GM12878 (cell line): ENCODE results near the gene NPW.

Source experiments
- ATF7 ChIP-seq: fragments of 450-650 bp; IDR thresholded peaks from 2 replicates; pipeline ENCODE4 v1.6.1; 2016; ENCODE audit warnings: low read depth, mild to moderate bottlenecking
- CHD4 ChIP-seq: fragments of 200-600 bp; sonication (generic); IDR thresholded peaks from 2 replicates; pipeline ENCODE4 v1.6.1; 2016; ENCODE audit warnings: mild to moderate bottlenecking
- EP300 ChIP-seq, 2 experiments: fragments of 150-350 bp in 1 of 2; IDR thresholded peaks; 2 replicates each; pipeline ENCODE4 v1.6.1; 2011 to 2012; ENCODE audit warnings: low read depth in 2 of 2, low read length in 2 of 2, borderline replicate concordance in 1 of 2, improper control_type of control experiment in 1 of 2, inconsistent platforms in 1 of 2; ENCODE audit not compliant: control insufficient read depth in 1 of 2
- EZH2 ChIP-seq: IDR thresholded peaks from 2 replicates; pipeline ENCODE4 v1.6.1; 2012; ENCODE audit warnings: low read depth, mild to moderate bottlenecking, control low read depth, inconsistent platforms, low read length, borderline replicate concordance; ENCODE audit not compliant: control insufficient read depth
- MTA3 ChIP-seq: IDR thresholded peaks from 2 replicates; pipeline ENCODE4 v1.6.1; 2012; ENCODE audit warnings: low read length, inconsistent platforms, borderline replicate concordance
- MXI1 ChIP-seq: fragments of 150-350 bp; IDR thresholded peaks from 2 replicates; pipeline ENCODE4 v1.6.1; 2011; ENCODE audit warnings: low read depth, mild to moderate bottlenecking, inconsistent platforms, low read length, improper control_type of control experiment
- NFIC ChIP-seq: IDR thresholded peaks from 2 replicates; pipeline ENCODE4 v1.6.1; 2012; ENCODE audit warnings: low read depth, mild to moderate bottlenecking, inconsistent platforms, low read length, moderate library complexity
- RAD21 ChIP-seq: IDR thresholded peaks from 2 replicates; pipeline ENCODE4 v1.6.1; 2011; ENCODE audit warnings: mild to moderate bottlenecking, low read depth, low read length, moderate library complexity; ENCODE audit not compliant: insufficient read depth
- RAD51 ChIP-seq: fragments of 450-650 bp; IDR thresholded peaks from 2 replicates; pipeline ENCODE4 v1.6.1; 2016; ENCODE audit warnings: moderate library complexity, mild to moderate bottlenecking, inconsistent platforms
- TAF1 ChIP-seq: IDR thresholded peaks from 2 replicates; pipeline ENCODE4 v1.6.1; 2011; ENCODE audit warnings: mild to moderate bottlenecking, low read depth, low read length, borderline replicate concordance
- TBL1XR1 ChIP-seq: IDR thresholded peaks from 2 replicates; pipeline ENCODE4 v1.6.1; 2012; ENCODE audit warnings: low read depth, low read length, improper control_type of control experiment
- ZSCAN29 ChIP-seq: fragments of 450-650 bp; IDR thresholded peaks from 2 replicates; pipeline ENCODE4 v1.6.1; 2017; ENCODE audit warnings: mild to moderate bottlenecking, moderate library complexity
- TF ChIP-seq, protein P1 (sequence below): IDR thresholded peaks from 2 replicates; pipeline ENCODE4 v1.6.1; 2012; ENCODE audit warnings: low read depth, low read length, improper control_type of control experiment
- TF ChIP-seq, protein P2 (sequence below), 3 experiments: IDR thresholded peaks in 2 of 3; conservative IDR thresholded peaks in 1 of 3; 2 replicates each; pipeline ENCODE4 v1.5.1; 2011; ENCODE audit warnings: low read depth in 3 of 3, low read length in 3 of 3, mild to moderate bottlenecking in 3 of 3, control low read depth in 2 of 3, moderate library complexity in 2 of 3, inconsistent platforms in 1 of 3, mixed read lengths in 1 of 3; ENCODE audit not compliant: control insufficient read depth in 2 of 3, insufficient read depth in 1 of 3; ENCODE audit errors: extremely low read depth in 1 of 3

DNA sequence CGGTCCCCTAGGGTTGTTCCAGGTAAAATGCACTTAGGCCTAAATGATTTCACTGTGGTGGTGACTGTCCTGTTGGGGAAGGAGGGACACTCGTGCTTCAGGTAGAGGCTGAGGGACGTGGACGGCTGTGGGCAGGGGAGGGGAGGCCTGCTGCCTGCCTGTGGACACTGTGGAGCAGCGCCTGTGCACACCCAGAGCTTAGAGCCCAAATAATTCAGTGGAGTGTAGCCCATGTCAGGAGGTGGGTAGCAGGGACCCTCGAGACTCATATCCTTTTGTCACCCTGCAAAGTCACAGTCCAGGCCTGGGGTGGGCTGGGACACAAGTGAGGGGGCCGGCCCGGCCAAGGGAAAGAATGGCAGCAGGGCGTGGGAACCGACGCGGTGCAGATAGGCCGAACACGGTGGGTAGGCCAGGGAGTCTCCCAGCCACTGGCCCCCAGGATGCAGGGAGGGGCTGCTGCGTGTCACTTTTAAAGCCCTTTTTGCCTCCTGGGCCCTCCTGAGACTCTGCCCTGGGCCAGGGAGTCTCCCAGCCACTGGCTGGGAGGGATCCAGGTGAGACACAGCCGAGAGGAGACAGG, 6.4 kb downstream of the NPW start:
- TF ChIP-seq RAD21 (no peak), TBL1XR1 (no peak), ZSCAN29 (no peak), TAF1 (no peak), RAD51 (no peak), ATF7 (no peak), MXI1 (no peak), NFIC (no peak), EZH2 (no peak), EP300 (IDR thresholded peaks at IDR 0.05; ENCODE audit: borderline replicate concordance in 1 of 2, control insufficient read depth in 1 of 2, low read depth in 2 of 2, low read length in 2 of 2) (no peak), CHD4 (no peak), MTA3 (no peak)
- TF ChIP-seq, protein P1, sequence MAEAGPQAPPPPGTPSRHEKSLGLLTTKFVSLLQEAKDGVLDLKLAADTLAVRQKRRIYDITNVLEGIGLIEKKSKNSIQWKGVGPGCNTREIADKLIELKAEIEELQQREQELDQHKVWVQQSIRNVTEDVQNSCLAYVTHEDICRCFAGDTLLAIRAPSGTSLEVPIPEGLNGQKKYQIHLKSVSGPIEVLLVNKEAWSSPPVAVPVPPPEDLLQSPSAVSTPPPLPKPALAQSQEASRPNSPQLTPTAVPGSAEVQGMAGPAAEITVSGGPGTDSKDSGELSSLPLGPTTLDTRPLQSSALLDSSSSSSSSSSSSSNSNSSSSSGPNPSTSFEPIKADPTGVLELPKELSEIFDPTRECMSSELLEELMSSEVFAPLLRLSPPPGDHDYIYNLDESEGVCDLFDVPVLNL = no peak
- TF ChIP-seq, protein P2, sequence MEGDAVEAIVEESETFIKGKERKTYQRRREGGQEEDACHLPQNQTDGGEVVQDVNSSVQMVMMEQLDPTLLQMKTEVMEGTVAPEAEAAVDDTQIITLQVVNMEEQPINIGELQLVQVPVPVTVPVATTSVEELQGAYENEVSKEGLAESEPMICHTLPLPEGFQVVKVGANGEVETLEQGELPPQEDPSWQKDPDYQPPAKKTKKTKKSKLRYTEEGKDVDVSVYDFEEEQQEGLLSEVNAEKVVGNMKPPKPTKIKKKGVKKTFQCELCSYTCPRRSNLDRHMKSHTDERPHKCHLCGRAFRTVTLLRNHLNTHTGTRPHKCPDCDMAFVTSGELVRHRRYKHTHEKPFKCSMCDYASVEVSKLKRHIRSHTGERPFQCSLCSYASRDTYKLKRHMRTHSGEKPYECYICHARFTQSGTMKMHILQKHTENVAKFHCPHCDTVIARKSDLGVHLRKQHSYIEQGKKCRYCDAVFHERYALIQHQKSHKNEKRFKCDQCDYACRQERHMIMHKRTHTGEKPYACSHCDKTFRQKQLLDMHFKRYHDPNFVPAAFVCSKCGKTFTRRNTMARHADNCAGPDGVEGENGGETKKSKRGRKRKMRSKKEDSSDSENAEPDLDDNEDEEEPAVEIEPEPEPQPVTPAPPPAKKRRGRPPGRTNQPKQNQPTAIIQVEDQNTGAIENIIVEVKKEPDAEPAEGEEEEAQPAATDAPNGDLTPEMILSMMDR (IDR thresholded peaks at IDR 0.05 in 2 of 3, conservative IDR thresholded peaks at IDR 0.05 in 1 of 3; ENCODE audit: control insufficient read depth in 2 of 3, extremely low read depth in 1 of 3, insufficient read depth in 1 of 3, low read depth in 3 of 3, low read length in 3 of 3) = no peak
